Stimulated activated CD4-positive, alpha-beta T cell treated with anti-CD3 and anti-CD28 coated beads, TNF-alpha, amount 100 ng/mL, for 24 hours (primary cell): ENCODE results near the gene SBF1.
"Not testable (repeated sequence)": the region's sequence is repeated elsewhere in the genome, so short reads cannot be mapped to it uniquely, and the experiment has no call there.

Experiments used
- DNase-seq, 3 experiments: peaks; one replicate each; pipeline ENCODE4 v3.0.0-alpha.2; 2020; ENCODE audit warnings: low read depth in 3 of 3

SBF1 gene

GRCh38 chr22:50474710-50475651 is at the start of gene SBF1:
TSS of gene SBF1 (minus strand) at chr22:50475035. CDS start at chr22:50474840, 195 bp downstream.
- DNase-seq: peak; percentile 76 to 88 (median 78)

- no peak for DNase-seq
Observed at GRCh38 chr22:50523806-50524675, 49.2 kb upstream of the SBF1 start.

- DNase-seq: no peak
Observed at GRCh38 chr22:50523458-50523805, 48.6 kb upstream of the SBF1 start.

GRCh38 chr22:50522806-50523438 is 48.1 kb upstream of the SBF1 start:
- DNase-seq: no peak

- DNase-seq: no peak
Observed at GRCh38 chr22:50522208-50522805, 47.5 kb upstream of the SBF1 start.

GRCh38 chr22:50521710-50522109 is 46.9 kb upstream of the SBF1 start:
- no peak for DNase-seq

GRCh38 chr22:50520826-50521453 is 46.1 kb upstream of the SBF1 start:
- no peak for DNase-seq

GRCh38 chr22:50520184-50520583 is 45.3 kb upstream of the SBF1 start:
- not testable (repeated sequence) for DNase-seq

- DNase-seq: no peak
Observed at GRCh38 chr22:50519151-50519550, 44.3 kb upstream of the SBF1 start.

- no peak for DNase-seq
Observed at GRCh38 chr22:50518606-50519005, 43.8 kb upstream of the SBF1 start.

GRCh38 chr22:50517495-50518260 is 42.8 kb upstream of the SBF1 start:
- DNase-seq: no peak

- DNase-seq: no peak
Observed at GRCh38 chr22:50516891-50517290, 42.1 kb upstream of the SBF1 start.

GRCh38 chr22:50516068-50516467 is 41.2 kb upstream of the SBF1 start:
- DNase-seq: no peak

- DNase-seq: no peak
Observed at GRCh38 chr22:50513175-50513574, 38.3 kb upstream of the SBF1 start.

GRCh38 chr22:50508897-50509296 is 34.1 kb upstream of the SBF1 start:
- DNase-seq: no peak

- peak; percentile 97 to 99 (median 97) for DNase-seq
Observed at GRCh38 chr22:50507991-50508884, 33.4 kb upstream of the SBF1 start, which contains the start of gene NCAPH2. TSS of gene NCAPH2 (plus strand) at chr22:50508224. CDS start at chr22:50508338, 114 bp downstream.

GRCh38 chr22:50507421-50507990 is 32.7 kb upstream of the SBF1 start, which contains the start of gene LMF2:
TSS of gene LMF2 (minus strand) at chr22:50507702. CDS start at chr22:50507675, 27 bp downstream.
- peak; percentile 89 to 93 (median 91) for DNase-seq

- no peak for DNase-seq
Observed at GRCh38 chr22:50506611-50507420, 32.0 kb upstream of the SBF1 start.
